NCI-H1105 treated with DMSO at 0.1 percent for 48 hours (cell line): ENCODE measurements around the gene WDR88.
"Not testable (repeated sequence)": the region's sequence is repeated elsewhere in the genome, so short reads cannot be mapped to it uniquely, and the experiment has no call there.

Experiments used
- DNase-seq: peaks from one replicate; lab custom pipeline; 2025; lab: John Stamatoyannopoulos, UW

WDR88 gene, protein sequence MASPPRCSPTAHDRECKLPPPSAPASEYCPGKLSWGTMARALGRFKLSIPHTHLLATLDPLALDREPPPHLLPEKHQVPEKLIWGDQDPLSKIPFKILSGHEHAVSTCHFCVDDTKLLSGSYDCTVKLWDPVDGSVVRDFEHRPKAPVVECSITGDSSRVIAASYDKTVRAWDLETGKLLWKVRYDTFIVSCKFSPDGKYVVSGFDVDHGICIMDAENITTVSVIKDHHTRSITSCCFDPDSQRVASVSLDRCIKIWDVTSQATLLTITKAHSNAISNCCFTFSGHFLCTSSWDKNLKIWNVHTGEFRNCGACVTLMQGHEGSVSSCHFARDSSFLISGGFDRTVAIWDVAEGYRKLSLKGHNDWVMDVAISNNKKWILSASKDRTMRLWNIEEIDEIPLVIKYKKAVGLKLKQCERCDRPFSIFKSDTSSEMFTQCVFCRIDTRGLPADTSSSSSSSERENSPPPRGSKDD

DNA sequence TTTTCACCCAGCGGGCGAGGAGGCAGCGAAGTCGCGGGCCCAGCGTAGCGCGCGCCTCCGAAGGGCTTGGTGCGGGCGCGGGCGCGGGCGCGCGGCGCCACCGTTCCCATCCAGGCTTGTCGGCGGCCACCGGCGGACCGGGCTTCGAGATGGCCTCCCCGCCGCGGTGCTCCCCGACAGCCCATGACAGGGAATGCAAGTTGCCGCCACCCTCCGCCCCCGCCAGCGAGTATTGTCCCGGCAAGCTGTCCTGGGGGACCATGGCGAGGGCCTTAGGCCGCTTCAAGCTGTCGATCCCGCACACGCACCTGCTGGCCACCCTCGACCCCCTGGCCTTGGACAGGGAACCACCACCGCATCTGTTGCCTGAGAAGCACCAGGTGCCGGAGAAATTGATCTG, at the start of gene WDR88:
WDR88 (plus strand) TSS at position 94 of the 400 bp plus-strand sequence; CDS start at position 150, 56 bp downstream.
- no peak for DNase-seq

DNA sequence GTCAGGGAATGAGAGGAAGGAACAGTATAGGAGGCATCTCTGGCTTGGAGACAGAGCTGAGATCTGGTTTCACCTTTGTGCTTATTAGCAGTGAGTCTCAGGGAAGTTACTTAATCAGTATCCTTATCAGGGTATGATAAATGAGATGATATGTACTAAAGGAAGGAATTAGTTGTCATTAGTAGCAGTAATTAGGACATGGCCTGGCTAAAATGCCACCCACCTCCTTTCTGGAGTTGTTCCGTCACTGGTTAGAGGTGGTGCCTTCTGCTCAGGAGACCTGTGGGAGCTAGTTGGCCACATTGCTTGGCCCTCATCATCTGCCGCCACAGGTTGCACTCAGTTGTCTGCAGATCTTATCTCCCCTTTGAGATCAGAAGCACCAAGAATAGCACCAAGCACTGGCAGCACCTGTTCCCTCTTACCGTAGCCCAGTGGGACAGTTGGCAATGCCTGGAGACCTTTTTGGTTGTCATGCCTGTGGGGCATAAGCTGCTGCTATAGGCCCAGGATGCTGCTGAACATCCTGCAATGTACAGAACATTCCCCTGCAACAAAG, 46.3 kb upstream of the WDR88 start:
- DNase-seq: no peak

DNA sequence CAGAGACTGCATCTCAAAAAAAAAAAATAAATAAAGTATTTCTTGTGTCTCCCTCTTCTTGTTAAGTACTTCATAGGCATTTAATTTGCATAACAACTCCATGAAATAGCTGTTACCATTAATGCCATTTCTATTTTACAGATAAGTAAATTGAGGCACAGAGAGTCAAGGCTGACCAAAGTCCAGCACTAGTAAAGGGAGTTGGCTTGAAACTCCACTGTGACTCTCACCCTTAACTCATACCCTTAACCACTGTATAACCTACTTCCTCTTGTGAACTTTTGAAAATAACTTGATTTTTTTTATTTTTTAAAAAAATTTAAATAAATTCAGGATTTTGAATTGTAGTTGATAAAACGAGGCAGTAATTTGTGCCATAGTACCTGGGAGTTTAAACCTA, 45.0 kb upstream of the WDR88 start:
- no peak for DNase-seq

DNA sequence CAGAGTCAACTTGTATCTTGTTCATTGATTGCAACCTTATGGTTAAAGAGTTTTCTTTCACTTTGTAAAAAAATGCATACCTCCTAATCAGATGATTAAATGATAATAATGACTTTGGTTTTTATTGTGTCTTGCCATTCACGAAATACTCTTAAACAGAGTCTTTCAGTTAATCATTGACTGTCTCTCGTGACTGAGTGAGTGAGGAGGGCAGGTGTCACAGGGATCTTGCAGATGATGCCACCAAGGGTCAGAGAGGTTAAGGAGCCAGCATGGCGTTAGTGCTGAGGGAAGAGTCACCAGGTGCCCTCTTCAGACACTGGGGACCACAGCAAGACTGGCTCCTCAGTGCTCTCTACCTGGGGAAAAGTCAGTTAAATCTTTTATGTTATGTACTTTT, 42.9 kb upstream of the WDR88 start:
- no peak for DNase-seq

DNA sequence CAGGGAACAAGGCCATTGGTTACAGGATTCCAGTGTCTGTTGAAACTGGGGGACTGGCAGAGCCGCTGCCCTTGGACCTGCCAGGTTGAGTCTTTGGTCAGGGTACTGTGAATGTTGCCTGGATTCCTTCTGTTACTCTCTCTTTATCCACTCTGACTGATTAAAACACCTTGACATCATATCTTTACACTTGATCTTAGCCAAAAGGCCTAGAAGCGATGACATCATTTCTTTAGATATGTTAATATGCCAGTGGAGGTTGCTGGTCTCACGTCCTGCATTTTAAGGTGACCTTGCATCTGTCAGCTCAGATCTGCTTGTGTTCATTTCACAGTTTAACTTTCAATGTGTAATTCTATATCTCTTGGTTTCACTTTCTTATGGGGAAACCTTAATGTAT, 41.7 kb upstream of the WDR88 start:
- DNase-seq: no peak

DNA sequence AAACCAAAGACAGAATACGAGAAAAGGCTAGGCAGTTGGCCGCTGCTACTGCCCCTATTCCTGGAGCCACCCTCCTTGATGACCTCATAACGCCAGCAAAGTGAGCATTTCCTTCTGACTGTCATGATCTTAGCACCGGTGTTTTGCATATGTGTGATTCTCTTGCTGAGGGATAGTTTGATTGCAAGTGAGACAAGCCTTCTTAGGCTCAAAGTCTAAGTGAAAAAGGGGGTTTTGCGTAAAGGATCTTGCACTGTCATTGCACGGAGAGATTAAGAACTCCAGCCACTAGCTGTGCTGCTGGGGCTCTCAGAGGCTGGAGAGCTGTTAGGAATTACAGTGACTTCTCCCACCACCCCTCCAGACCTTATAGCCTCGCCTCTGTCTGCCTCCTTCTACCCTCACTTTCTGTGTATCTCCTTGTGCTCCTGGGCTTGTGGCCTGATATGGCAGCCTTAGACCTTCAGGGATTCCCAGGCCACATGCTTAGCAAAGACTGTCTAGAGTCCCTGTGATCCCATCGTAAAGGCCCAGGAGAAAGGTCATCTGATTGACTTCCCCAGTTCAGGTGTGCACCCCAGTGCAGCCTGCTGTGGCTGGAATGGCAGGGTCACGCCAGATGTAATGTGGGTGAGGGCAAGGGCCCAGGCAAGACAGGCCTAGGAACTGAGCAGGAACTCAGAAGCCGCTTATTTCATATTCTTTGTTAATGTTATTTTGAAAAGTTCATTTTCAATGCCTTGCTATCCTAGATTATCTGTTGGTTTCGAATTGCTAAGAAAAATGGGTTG, 38.3 kb upstream of the WDR88 start:
- DNase-seq: no peak

DNA sequence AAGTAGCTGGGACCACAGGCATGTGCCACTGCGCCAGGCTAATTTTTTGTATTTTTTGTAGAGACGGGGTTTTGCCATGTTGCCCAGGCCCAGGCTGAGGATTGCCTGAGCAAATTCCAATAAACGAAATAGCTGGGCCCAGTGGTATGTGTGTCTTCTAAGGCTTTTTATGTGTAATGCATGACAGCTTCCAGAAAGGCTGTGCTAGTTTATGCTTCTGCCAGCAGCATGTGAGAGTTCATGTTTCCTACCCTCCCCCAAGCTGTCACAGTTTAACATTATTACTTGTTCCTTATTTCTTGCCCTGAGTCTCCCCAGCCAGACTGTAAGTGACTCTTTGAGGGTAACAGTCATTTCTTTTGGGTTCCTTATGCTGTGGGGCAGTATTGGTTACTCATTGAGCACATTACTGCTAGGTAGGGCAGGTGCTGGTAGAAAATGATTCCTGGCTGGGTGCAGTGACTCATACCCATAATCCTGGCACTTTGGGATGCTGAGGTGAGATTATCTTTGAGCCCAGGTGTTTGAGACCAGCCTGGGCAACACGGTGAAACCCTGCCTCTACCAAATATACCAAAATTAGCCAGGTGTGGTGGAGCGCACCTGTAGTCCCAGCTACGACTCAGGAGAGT, 37.4 kb upstream of the WDR88 start:
- DNase-seq: no peak

DNA sequence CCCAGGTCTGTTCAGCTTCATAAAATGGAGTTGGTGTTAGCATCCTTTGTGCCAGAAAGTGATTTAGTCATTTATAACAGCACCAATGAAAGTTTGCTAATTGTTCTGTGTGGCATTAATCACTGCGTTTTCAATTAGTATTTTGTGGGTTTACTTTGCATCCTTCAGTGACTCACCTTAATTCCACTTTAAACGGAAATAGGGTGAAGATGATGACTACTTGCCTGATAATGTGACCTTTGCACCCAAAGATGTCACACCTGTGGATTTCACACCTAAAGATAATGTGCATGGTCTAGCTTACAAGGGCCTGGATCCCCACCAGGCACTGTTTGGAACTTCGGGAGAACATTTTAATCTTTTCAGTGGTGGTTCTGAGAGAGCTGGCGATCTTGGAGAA, 35.9 kb upstream of the WDR88 start:
- DNase-seq: no peak

DNA sequence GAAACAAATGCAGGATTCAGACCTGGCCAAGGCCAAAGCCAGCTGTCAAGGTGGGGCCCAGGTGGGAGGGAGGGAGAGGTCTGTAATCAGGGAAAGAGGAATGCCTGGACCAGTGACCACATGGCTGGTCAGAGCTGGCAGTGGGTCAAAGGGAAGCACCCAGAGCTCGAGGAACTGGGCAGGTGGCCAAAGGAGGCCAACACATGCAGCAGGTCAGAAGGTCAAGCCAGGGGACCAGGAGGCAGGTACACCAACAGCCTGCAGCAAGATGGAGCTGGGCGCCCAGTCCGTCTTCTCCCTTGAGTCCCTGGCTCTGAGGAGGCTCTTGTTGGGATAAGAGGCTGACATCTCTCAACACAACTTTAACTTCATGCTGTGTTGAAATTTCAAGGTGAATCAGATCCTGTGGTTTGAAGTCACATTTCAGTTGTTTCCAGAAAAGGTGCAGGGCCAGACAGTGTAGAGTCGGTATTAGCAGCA, 33.8 kb upstream of the WDR88 start:
- no peak for DNase-seq

DNA sequence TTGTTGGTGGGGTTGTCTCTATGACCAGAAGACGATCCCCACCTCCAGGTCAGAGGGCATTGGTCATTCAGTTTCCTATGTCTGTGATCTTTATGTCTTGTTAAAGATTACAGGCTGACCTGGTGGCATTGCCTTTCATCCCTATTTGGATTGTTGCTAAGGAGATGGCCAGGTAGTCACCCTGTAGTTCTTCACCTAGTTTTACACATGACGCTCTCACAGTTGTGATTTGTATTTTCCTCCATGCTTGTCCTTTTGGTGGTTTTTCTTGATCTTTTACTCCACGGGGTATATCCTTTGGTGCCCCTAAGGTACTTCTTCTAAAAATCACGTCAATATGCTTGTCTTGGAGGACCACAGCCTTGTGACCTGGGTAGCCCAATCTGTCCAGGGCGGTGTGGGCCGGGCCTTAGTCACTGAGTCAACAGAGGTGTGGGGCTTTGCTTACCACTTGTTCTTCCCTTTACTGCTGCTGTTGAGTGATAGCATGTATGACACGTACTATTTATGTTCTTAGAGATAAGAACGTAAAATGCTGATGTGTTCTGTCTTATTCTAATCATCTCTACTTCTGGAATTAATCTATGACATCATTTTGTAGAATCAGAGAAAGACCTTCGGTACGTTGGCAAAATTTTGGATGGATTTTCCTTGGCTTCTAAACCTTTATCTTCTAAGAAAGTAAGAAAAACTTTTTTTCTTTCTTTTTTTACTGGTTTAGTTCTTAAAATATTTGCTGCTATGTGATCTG, 30.8 kb upstream of the WDR88 start:
- no peak for DNase-seq

DNA sequence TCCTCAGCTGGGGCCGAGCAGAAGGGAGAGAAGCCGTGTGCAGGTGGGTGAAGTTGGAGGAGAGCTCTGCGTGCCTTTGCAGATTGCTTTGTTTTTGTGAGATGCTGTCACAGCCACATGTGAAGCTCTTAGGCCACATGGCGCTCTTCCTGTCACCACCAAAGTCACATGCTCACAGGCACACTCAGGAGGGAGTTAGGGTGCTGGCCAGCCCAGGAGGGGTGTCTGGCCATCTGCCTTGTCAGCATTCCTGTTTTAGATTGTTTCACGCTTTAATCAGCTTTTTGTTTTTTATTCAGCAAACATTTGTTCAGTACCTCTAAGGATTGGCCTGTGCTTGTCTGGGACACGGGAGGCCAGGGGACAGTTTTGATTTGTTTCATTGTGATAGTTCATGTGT, 29.0 kb upstream of the WDR88 start:
- no peak for DNase-seq

DNA sequence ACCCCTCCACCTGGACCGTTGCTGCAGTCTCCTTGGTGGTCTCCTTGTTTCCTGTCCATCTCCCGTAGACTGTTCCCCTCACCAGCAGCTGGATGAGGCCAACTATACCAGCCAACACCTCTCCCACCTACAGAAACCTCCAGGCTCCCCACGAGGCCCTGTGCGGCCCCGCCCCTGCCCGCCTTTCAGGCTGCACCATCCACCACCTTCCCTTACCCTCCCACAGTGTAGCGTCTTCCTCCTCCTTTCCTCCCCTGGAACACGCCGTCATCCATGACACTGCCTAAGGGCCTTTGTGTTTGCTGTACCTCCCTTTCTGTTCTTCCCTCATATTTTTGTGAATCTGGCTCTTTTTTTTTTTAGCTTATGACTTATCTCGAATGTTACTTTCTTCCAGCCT, 23.8 kb upstream of the WDR88 start:
- DNase-seq: no peak

DNA sequence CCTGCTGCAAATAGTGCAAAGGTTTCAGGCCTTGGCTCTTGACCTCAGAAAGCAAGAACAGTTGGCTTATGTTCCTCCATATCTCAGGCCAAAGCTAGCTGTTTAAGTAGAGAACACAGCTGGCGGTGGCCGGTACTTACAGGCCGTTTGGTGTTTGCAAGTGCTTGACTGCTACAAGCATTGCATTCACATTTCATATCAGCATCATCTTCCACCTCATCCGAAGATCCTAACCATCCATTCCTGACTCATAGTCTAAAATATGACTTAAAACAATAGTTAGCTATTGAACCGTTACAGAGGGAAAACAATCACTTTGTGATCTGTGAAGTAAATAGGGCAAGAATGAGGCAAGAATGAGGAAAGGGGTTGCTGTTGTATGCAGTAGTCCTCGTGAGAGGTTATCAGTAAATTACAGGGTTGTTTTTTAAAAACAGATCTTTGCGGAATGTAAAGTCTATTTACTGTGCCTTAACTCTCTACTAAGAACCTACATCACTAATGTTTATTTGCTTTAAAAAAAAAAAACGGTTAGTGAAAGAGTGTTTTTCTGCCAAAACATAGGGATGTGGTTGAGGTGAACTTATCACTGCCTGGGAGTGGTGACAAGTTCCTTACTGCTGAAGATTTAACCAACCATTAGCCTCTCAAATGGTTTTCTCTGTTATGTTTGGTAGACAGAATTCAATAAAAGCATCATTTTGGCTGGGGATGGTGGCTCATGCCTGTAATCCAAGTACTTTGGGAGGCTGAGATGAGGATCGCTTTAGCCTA, 21.6 kb upstream of the WDR88 start:
- no peak for DNase-seq

DNA sequence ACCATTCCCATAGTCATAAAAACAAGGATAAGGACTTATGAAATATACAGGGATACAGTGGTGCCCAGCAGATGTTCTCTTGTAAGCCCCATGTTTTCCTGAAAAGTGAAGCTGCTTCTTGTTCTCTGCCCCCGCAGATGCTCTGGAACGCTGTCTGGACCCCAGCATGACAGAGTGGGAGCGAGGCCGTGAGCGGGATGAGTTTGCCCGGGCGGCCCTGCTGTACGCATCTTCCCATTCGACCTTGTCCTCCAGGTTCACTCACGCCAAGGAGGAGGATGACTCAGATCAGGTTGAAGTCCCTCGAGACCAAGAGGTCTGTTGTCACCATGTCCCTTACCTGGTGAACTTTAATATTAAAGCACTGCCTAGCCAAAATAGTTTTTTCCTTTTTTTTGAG, 20.3 kb upstream of the WDR88 start:
- DNase-seq: no peak

DNA sequence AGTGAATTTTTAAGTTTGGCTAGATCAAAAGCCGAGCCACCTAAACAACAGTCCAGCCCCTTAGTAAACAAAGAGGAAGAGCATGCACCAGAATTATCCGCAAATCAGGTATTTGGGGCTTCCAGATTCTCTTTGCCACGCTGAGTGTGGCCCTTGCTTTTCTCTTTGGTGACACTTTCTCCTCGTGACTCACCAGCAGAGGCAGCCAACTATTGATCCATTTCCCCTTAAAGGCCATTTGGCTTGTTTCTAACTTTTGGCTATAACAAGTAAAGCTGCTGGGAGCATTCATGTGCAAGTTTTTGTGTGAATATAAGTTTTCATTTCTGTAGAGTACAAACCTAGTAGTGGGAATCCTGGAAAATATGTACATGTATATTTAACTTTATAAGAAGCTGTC, 17.6 kb upstream of the WDR88 start:
- no peak for DNase-seq

DNA sequence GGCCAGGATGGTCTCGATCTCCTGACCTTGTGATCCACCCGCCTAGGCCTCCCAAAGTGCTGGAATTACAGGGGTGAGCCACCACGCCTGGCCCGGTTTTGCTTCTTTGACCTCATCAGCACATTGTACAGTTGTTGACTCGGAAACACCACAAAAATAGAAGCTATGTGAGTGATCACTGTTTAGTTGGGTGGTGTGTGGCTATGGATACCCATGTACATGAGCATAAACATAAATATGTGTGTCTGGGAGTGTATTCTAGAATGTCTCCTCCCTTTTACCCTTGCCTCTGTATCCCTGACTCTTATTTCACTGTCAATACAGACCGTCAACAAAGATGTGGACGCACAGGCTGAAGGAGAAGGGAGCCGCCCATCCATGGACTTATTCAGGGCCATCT, 14.4 kb upstream of the WDR88 start:
- DNase-seq: no peak

DNA sequence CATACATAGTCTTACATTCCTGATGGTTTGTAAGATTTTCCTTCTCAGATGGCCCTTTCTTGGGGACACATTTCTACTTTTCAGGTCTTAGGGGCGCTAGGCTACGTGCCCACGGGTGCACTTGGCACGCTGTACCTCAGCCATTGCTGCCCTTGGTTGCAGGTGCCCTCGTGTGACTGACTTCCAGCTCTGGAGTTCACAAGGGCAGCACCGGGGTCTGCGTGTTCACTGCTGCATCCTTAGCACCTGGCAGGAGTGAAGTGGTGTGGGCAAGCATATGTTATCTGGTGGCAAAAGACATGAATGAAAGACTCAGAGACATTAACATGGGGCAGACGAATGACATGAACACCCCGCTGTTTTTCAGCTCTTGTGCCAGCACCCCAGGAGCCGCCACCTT, 13.3 kb upstream of the WDR88 start:
- DNase-seq: no peak

DNA sequence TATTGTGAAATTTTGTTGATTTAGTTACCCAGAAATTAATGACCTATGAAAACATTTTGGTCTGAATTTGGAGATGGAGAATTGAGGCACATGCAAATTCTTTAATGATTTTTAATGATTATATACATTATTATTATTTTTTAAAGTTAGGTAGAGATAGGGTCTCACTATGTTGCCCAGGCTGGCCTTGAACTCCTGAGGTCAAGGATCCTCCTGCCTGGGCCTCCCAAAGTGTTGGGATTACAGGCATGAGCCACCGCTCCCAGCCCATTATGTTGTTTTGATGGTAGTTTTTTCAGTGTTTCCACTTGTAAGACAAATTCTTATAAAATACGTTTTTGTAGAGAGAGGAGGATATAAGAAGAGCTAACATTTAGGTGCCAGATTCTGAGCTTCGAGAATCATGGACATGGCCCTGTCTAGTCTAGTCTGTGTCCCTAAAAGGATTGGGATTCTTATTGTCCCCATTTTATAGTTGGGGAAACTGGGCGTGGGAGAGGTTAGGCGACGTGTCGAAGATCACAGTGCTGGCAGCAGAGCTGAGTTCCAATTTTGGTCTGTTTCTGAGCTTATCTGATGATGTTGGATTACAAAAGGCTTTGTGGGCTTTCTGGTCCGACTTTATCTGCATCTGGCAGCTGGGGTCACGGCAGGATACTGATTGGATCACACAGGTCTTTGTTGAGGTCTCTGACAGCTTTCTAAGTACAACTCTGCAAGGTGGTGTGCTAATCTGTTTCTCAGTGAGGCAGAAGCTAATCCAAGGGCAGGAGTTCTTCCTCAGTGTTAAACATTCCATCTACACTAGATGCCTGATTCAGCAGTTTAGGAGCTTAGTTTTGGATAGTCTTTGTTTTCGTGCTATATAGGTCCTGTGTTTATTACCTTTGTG, 7.5 kb upstream of the WDR88 start:
- no peak for DNase-seq

DNA sequence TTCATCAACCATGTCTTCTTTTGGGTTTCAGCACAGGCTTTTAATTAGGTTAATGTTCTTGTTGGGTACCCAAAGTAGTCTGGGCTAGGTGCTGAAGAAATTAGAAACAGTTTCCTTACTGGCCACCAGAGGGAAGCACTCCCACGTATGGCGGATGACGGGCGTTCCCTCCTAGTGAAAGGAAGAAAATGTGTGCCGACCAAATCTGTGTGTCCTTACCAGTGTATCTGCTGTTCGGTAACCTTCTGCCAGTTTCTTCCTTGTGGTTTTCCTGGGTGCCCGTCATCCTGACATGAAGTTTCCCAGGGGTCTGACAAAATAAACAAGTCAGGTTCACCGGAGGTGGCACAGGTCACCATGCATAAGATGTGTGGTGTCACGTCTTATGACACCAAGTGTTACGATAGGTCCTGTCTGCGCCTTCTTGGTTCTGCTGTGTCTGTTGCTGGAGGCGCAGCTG, 6.0 kb upstream of the WDR88 start:
- peak; percentile 68 for DNase-seq

DNA sequence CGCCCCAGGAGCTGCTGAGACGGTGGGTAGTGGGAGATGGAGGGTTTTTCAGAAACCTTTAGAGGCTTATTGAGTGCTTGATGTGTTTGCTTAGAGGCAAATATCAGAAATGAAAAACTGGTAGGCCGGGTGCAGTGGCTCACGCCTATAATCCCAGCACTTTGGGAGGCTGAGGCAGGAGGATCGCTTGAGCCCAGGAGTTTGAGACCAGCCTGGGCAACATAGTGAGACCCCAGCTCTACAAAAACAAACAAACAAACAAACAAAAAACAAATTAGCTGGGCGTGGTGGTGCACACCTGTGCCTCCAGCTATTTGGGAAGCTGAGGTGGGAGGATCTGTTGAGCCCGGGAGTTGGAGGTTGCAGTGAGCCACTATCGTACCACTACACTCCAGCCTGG, 5.2 kb upstream of the WDR88 start:
- DNase-seq: not testable (repeated sequence)
